Measurements from ENCODE around the gene PGRMC2. TPM values are rescaled to one million over a fixed set of nuclear protein-coding genes. Genes with fewer than 3 reads are reported as not detected.

The PGRMC2 gene, protein sequence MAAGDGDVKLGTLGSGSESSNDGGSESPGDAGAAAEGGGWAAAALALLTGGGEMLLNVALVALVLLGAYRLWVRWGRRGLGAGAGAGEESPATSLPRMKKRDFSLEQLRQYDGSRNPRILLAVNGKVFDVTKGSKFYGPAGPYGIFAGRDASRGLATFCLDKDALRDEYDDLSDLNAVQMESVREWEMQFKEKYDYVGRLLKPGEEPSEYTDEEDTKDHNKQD
- 48.1 TPM for polyA plus RNA-seq (2013, experiment 1 of 2)
- polyA plus RNA-seq (2013, experiment 2 of 2) = 47.8 TPM

DNA sequence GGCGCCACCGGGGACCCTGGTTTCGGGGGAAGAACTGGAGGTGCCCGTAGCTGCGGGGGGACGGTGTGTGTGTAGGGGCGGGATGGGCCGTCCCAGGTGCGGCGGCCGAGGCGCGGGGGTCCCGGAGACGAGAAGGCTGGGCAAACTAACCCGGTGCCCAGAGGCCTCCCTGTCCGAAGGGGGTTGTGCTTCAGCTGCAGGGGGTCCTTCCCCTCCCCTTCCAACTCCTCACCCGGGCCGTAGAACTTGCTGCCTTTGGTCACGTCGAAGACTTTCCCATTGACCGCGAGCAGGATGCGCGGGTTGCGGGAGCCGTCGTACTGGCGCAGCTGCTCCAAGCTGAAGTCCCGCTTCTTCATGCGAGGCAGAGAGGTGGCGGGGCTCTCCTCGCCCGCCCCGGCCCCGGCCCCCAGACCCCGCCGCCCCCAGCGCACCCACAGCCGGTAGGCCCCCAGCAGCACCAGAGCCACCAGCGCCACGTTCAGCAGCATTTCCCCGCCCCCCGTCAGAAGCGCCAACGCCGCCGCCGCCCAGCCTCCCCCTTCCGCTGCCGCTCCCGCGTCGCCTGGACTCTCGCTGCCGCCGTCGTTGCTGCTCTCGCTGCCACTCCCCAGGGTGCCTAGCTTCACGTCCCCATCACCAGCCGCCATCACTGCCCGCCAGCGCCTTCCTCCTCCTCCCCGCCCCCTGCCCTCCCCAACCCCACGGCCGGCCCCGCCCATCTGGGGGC, at the start of gene PGRMC2:
Gene PGRMC2 (minus strand): TSS at position 673 of the 730 bp plus-strand sequence. CDS start 23 bp downstream, at position 650.
- no peaks in the 10 kb centered on the region for H3K4me1 ChIP-seq (ENCODE audit: control insufficient read depth, low read depth, low read length)
- H3K79me1 ChIP-seq (ENCODE audit: low read length) = peaks cover 1% of the 10 kb centered on the region
- H3K23ac ChIP-seq (ENCODE audit: low read length) = peak within 1 kb of the TSS; percentile 52
- no peak within 1 kb of the TSS for H2BK15ac ChIP-seq (replicated peaks; ENCODE audit: low read depth)
- H4K8ac ChIP-seq (ENCODE audit: low read depth, low read length) = peak within 1 kb of the TSS; percentile 90
- H3K27ac ChIP-seq (ENCODE audit: low read depth, low read length) = peak within 1 kb of the TSS; percentile 90
- peak; percentile 76 for DNase-seq
- peaks cover 32% of the 10 kb centered on the region for H3K79me2 ChIP-seq (ENCODE audit: control insufficient read depth, insufficient read depth, low read length)
- peak within 1 kb of the TSS; percentile 86 for H3K4me3 ChIP-seq (ENCODE audit: low read length)
- no peak within 1 kb of the TSS for H4K5ac ChIP-seq (ENCODE audit: low read length)
- no peak within 1 kb of the TSS for H2BK5ac ChIP-seq (ENCODE audit: low read length)
- H2BK120ac ChIP-seq (ENCODE audit: low read depth, low read length) = no peak within 1 kb of the TSS
- no peak within 1 kb of the TSS for H2AK5ac ChIP-seq (ENCODE audit: low read length)
- H3K4me2 ChIP-seq (ENCODE audit: low read length) = peak within 1 kb of the TSS; percentile 84
- peak within 1 kb of the TSS; percentile 91 for H3K18ac ChIP-seq (ENCODE audit: low read length)
- H3K9ac ChIP-seq (ENCODE audit: low read length) = peak within 1 kb of the TSS; percentile 86
- peak within 1 kb of the TSS; percentile 66 for H3K4ac ChIP-seq (ENCODE audit: low read depth, low read length)
- H3K27me3 ChIP-seq (ENCODE audit: insufficient read depth, low read length, poor library complexity) = no peaks in the 10 kb centered on the region
- no peaks in the 10 kb centered on the region for H3K36me3 ChIP-seq (ENCODE audit: control insufficient read depth, insufficient read depth, low read length)
- WGBS (ENCODE audit: extremely low coverage, insufficient coverage, low lambda C conversion rate) = no CpG with 5 or more reads among the region's 67 CpGs
- peak within 1 kb of the TSS; percentile 90 for H3K56ac ChIP-seq (ENCODE audit: low read length)

DNA sequence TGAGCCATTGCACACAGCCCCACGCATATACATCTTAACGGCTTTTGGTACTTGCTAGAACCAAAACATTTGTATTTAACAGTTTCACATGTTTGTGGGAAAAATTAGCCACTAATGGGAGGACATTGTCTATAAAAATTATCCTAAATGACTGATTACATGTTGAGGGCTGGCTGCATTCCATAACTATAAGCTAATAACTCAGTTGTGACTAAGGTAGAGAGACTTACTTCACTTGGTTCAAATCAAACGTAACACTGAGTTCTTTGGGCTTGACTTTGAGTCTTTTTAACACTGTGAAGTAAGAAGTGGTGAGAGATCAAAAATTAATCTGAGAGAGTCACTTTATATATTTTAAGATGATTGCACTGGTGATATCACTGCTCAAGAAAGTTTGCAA, 47.9 kb upstream of the PGRMC2 start:
- Histone ChIP-seq H2AK5ac (ENCODE audit: low read length) (no peak overlapping the region), H3K36me3 (ENCODE audit: control insufficient read depth, insufficient read depth, low read length) (no peaks in the 10 kb centered on the region), H2BK15ac (replicated peaks; ENCODE audit: low read depth) (no peak overlapping the region), H3K9ac (ENCODE audit: low read length) (no peak overlapping the region), H3K4me2 (ENCODE audit: low read length) (no peak overlapping the region), H3K4me3 (ENCODE audit: low read length) (no peak overlapping the region), H3K27ac (ENCODE audit: low read depth, low read length) (no peak overlapping the region), H4K5ac (ENCODE audit: low read length) (no peak overlapping the region), H3K27me3 (ENCODE audit: insufficient read depth, low read length, poor library complexity) (no peaks in the 10 kb centered on the region), H3K18ac (ENCODE audit: low read length) (no peak overlapping the region), H3K79me1 (ENCODE audit: low read length) (no peaks in the 10 kb centered on the region), H3K79me2 (ENCODE audit: control insufficient read depth, insufficient read depth, low read length) (no peaks in the 10 kb centered on the region), H3K4me1 (ENCODE audit: control insufficient read depth, low read depth, low read length) (no peaks in the 10 kb centered on the region), H2BK120ac (ENCODE audit: low read depth, low read length) (no peak overlapping the region), H2BK5ac (ENCODE audit: low read length) (no peak overlapping the region), H3K4ac (ENCODE audit: low read depth, low read length) (no peak overlapping the region), H4K8ac (ENCODE audit: low read depth, low read length) (no peak overlapping the region), H3K23ac (ENCODE audit: low read length) (no peak overlapping the region), H3K56ac (ENCODE audit: low read length) (no peak overlapping the region)
- no CpG with 5 or more reads among the region's 3 CpGs for WGBS (ENCODE audit: extremely low coverage, insufficient coverage, low lambda C conversion rate)
- no peak for DNase-seq

DNA sequence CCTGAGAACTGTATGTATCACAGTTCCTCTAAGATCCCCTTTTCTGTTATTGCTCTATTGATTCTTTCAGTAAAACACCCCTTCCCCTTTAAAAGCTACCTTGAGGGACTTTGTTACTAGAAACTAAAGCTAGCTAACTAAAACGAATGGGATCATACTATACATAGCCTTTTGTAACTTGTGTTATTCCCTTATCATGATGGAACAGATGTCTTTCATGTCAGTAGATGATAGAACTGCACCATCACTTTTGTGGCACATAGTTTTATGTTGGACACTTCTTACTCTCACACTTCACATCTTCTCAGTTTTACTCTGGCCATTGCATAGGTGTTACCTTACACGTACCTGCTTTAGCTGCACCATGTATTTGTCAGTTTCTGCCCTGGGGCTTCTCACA, 46.6 kb upstream of the PGRMC2 start:
- no CpG with 5 or more reads among the region's 2 CpGs for WGBS (ENCODE audit: extremely low coverage, insufficient coverage, low lambda C conversion rate)

DNA sequence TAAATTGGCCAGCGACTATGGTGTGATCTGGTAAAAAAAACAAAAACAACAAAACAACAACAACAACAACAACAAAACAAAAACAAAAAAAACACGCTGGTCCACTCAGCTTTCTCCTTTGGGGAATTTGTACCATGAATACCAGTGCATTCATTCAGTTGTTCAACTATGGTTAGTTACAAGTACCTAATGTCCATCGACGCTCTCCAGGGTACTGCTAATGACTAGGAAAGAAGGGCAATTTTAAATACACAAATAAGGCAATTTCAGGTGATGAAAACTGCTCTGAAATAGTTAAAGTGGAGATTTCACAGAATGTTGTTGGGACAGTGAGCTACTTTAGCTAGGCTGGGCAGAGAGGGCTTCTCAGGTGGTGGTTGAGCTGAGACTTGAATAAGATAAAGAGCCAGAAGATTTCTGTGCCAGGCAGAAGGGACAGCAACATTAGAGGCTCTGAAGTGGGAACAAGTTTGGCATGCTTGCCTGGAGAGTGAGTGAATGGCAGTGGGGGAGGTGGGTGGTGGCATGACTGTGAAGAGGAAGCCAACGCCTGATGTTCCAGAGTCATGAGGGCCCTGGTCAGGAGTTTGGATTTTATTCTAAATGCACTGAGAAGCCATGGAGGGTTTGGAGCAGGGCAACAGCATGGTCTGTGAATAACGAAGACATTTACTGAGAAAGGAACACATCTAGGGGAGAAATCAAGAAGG, 45.9 kb upstream of the PGRMC2 start:
- WGBS (ENCODE audit: extremely low coverage, insufficient coverage, low lambda C conversion rate) = no CpG with 5 or more reads among the region's 6 CpGs
- no peak overlapping the region for H4K5ac ChIP-seq (ENCODE audit: low read length)
- H3K4ac ChIP-seq (ENCODE audit: low read depth, low read length) = no peak overlapping the region

More for the DNA sequence above, 46.6 kb upstream of the PGRMC2 start:
- DNase-seq = no peak
- Histone ChIP-seq H3K79me1 (ENCODE audit: low read length) (no peaks in the 10 kb centered on the region), H3K4me1 (ENCODE audit: control insufficient read depth, low read depth, low read length) (no peaks in the 10 kb centered on the region), H4K5ac (ENCODE audit: low read length) (no peak overlapping the region), H2AK5ac (ENCODE audit: low read length) (no peak overlapping the region), H3K27ac (ENCODE audit: low read depth, low read length) (no peak overlapping the region), H3K4me3 (ENCODE audit: low read length) (no peak overlapping the region), H2BK5ac (ENCODE audit: low read length) (no peak overlapping the region), H3K4ac (ENCODE audit: low read depth, low read length) (no peak overlapping the region), H3K27me3 (ENCODE audit: insufficient read depth, low read length, poor library complexity) (no peaks in the 10 kb centered on the region), H4K8ac (ENCODE audit: low read depth, low read length) (no peak overlapping the region), H3K18ac (ENCODE audit: low read length) (no peak overlapping the region), H3K4me2 (ENCODE audit: low read length) (no peak overlapping the region), H3K56ac (ENCODE audit: low read length) (no peak overlapping the region), H3K79me2 (ENCODE audit: control insufficient read depth, insufficient read depth, low read length) (no peaks in the 10 kb centered on the region), H2BK120ac (ENCODE audit: low read depth, low read length) (no peak overlapping the region), H2BK15ac (replicated peaks; ENCODE audit: low read depth) (no peak overlapping the region), H3K36me3 (ENCODE audit: control insufficient read depth, insufficient read depth, low read length) (no peaks in the 10 kb centered on the region), H3K23ac (ENCODE audit: low read length) (no peak overlapping the region), H3K9ac (ENCODE audit: low read length) (no peak overlapping the region)

DNA sequence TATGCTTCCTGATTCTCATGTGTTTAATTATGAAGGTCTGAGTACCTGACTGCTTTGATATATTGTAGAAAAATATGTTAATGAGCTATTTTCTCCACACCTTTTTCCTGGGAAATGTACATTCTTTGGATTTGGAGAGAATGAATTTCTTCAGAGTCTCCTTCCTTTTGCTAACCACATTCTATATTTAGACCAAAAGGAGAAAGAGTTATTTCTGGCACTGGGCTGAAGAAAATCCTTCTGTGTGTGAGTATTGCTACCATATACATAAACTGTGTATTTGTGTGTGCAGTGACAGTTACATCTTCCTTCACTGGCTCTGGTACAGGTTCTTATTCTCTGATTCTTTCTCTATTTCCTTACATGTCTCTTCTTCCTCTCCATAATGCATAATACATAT, 44.5 kb upstream of the PGRMC2 start:
- Histone ChIP-seq H3K4ac (ENCODE audit: low read depth, low read length) (no peak overlapping the region), H3K27me3 (ENCODE audit: insufficient read depth, low read length, poor library complexity) (no peaks in the 10 kb centered on the region), H3K79me1 (ENCODE audit: low read length) (no peaks in the 10 kb centered on the region), H3K4me1 (ENCODE audit: control insufficient read depth, low read depth, low read length) (peaks cover 1% of the 10 kb centered on the region), H2AK5ac (ENCODE audit: low read length) (no peak overlapping the region), H2BK15ac (replicated peaks; ENCODE audit: low read depth) (no peak overlapping the region), H3K4me2 (ENCODE audit: low read length) (no peak overlapping the region), H3K56ac (ENCODE audit: low read length) (no peak overlapping the region), H3K9ac (ENCODE audit: low read length) (no peak overlapping the region), H3K79me2 (ENCODE audit: control insufficient read depth, insufficient read depth, low read length) (no peaks in the 10 kb centered on the region), H3K23ac (ENCODE audit: low read length) (no peak overlapping the region), H2BK120ac (ENCODE audit: low read depth, low read length) (no peak overlapping the region), H4K5ac (ENCODE audit: low read length) (no peak overlapping the region), H2BK5ac (ENCODE audit: low read length) (no peak overlapping the region), H3K36me3 (ENCODE audit: control insufficient read depth, insufficient read depth, low read length) (no peaks in the 10 kb centered on the region), H4K8ac (ENCODE audit: low read depth, low read length) (no peak overlapping the region), H3K18ac (ENCODE audit: low read length) (no peak overlapping the region), H3K4me3 (ENCODE audit: low read length) (no peak overlapping the region), H3K27ac (ENCODE audit: low read depth, low read length) (no peak overlapping the region)
- DNase-seq = no peak

More for the DNA sequence above, 45.9 kb upstream of the PGRMC2 start:
- no peak overlapping the region for H2AK5ac ChIP-seq (ENCODE audit: low read length)
- no peak overlapping the region for H2BK120ac ChIP-seq (ENCODE audit: low read depth, low read length)
- H3K9ac ChIP-seq (ENCODE audit: low read length) = no peak overlapping the region
- H3K23ac ChIP-seq (ENCODE audit: low read length) = no peak overlapping the region
- no peak overlapping the region for H3K27ac ChIP-seq (ENCODE audit: low read depth, low read length)
- no peak overlapping the region for H3K4me3 ChIP-seq (ENCODE audit: low read length)
- no peak for DNase-seq
- H3K56ac ChIP-seq (ENCODE audit: low read length) = no peak overlapping the region
- H3K4me2 ChIP-seq (ENCODE audit: low read length) = no peak overlapping the region
- no peaks in the 10 kb centered on the region for H3K79me1 ChIP-seq (ENCODE audit: low read length)
- no peaks in the 10 kb centered on the region for H3K4me1 ChIP-seq (ENCODE audit: control insufficient read depth, low read depth, low read length)
- H4K8ac ChIP-seq (ENCODE audit: low read depth, low read length) = no peak overlapping the region
- H2BK5ac ChIP-seq (ENCODE audit: low read length) = no peak overlapping the region
- no peak overlapping the region for H3K18ac ChIP-seq (ENCODE audit: low read length)
- H2BK15ac ChIP-seq (replicated peaks; ENCODE audit: low read depth) = no peak overlapping the region
- H3K36me3 ChIP-seq (ENCODE audit: control insufficient read depth, insufficient read depth, low read length) = no peaks in the 10 kb centered on the region
- no peaks in the 10 kb centered on the region for H3K79me2 ChIP-seq (ENCODE audit: control insufficient read depth, insufficient read depth, low read length)
- H3K27me3 ChIP-seq (ENCODE audit: insufficient read depth, low read length, poor library complexity) = no peaks in the 10 kb centered on the region
